ENCODE results near the gene DDI2.

DNA sequence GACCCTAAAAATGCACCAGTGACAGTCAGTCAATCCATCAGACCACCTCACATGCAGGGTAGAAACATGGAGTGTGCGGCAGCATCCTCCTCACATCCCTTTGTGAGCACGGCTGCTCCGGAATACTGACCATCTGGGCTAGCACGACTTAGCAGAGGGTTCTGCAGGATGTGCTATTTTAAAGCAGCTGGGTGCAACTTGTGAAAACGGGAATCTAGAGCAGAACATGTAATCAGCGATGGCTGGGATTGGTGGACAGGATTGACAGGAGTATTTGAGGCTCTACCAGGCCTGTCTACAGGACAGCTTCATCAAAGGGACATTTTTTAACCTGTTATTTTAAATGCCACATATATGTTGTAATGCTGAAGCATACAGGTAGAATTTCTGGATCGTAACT lies 50.1 kb downstream of the DDI2 start:
- TF ChIP-seq, protein P1, sequence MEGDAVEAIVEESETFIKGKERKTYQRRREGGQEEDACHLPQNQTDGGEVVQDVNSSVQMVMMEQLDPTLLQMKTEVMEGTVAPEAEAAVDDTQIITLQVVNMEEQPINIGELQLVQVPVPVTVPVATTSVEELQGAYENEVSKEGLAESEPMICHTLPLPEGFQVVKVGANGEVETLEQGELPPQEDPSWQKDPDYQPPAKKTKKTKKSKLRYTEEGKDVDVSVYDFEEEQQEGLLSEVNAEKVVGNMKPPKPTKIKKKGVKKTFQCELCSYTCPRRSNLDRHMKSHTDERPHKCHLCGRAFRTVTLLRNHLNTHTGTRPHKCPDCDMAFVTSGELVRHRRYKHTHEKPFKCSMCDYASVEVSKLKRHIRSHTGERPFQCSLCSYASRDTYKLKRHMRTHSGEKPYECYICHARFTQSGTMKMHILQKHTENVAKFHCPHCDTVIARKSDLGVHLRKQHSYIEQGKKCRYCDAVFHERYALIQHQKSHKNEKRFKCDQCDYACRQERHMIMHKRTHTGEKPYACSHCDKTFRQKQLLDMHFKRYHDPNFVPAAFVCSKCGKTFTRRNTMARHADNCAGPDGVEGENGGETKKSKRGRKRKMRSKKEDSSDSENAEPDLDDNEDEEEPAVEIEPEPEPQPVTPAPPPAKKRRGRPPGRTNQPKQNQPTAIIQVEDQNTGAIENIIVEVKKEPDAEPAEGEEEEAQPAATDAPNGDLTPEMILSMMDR (IDR thresholded peaks at IDR 0.05), result no peak
- no peak for TF ChIP-seq POLR2A (IDR thresholded peaks at IDR 0.05)

All from heart left ventricle (tissue), 13 donors.